Measurements from ENCODE around the gene FAM110A. TPM values are rescaled to one million over a fixed set of nuclear protein-coding genes. Genes with fewer than 3 reads are reported as not detected.

The FAM110A gene
- total and polyA plus RNA-seq, 2 of the 8 experiments (the other 6 are each of a cell fraction or from before 2014, with no cell fraction given): 10.1 to 10.9 TPM

GRCh38 chr20:840858-841567 is 7.5 kb downstream of the FAM110A start (continued):
- no peak for TF ChIP-seq RAD21 (IDR thresholded peaks at IDR 0.05 in 1 of 2, conservative IDR thresholded peaks at IDR 0.05 in 1 of 2; ENCODE audit: low read depth in 2 of 2, low read length in 2 of 2)
- TF ChIP-seq POLR2A (IDR thresholded peaks at IDR 0.05; ENCODE audit: control extremely low read depth in 1 of 2, low read depth in 2 of 2, low read length in 2 of 2): no peak
- no peak for TF ChIP-seq BRCA1 (IDR thresholded peaks at IDR 0.05; ENCODE audit: low read depth, low read length)
- no peak; the same call in 1 of the 2 replicates for TF ChIP-seq CREB1 (IDR thresholded peaks at IDR 0.05)
- peak; percentile 58 for TF ChIP-seq KDM4A (IDR thresholded peaks at IDR 0.05; ENCODE audit: low read depth, low read length, severe bottlenecking)
- TF ChIP-seq HDAC2 (IDR thresholded peaks at IDR 0.05; ENCODE audit: borderline replicate concordance in 1 of 2, low read depth in 2 of 2, low read length in 2 of 2): peak in 1 of 2 experiments; percentile 94; a peak in 2 of 4 replicates
- peak; percentile 35; the same call in 1 of the 2 replicates for TF ChIP-seq PHF8 (conservative IDR thresholded peaks at IDR 0.05; ENCODE audit: low read depth, low read length)
- TF ChIP-seq ATF2 (IDR thresholded peaks at IDR 0.05; ENCODE audit: low read length): no peak
- no peak for TF ChIP-seq SP4 (IDR thresholded peaks at IDR 0.05; ENCODE audit: low read length)
- peak; percentile 6; the same call in 1 of the 2 replicates for TF ChIP-seq NRF1 (IDR thresholded peaks at IDR 0.05; ENCODE audit: low read depth, low read length)
- no peak for TF ChIP-seq RFX5 (IDR thresholded peaks at IDR 0.05; ENCODE audit: borderline replicate concordance, low read depth, low read length)
- no peak for TF ChIP-seq BCL11A (IDR thresholded peaks at IDR 0.05; ENCODE audit: low read depth in 2 of 2, low read length in 2 of 2)
- TF ChIP-seq CTBP2 (IDR thresholded peaks at IDR 0.05; ENCODE audit: borderline replicate concordance, insufficient read depth, insufficient read length, low read length): no peak
